Neuron (in vitro differentiated cells): Measurements from ENCODE around the gene PTPN18.

Experiments used
- H2AFZ ChIP-seq: one replicate; pipeline ENCODE4 v1.6.1; 2013; ENCODE audit warnings: low read depth, mild to moderate bottlenecking, inconsistent platforms, low read length, moderate library complexity
- H3K27me3 ChIP-seq: one replicate; pipeline ENCODE4 v1.6.1; 2013; ENCODE audit warnings: low read length; ENCODE audit not compliant: insufficient read depth
- H3K36me3 ChIP-seq: one replicate; pipeline ENCODE4 v1.6.1; 2013; ENCODE audit warnings: low read length; ENCODE audit not compliant: insufficient read depth
- H3K4me1 ChIP-seq: one replicate; pipeline ENCODE4 v1.6.1; 2013; ENCODE audit warnings: low read length; ENCODE audit not compliant: insufficient read depth
- H3K4me3 ChIP-seq: 2 replicates; pipeline ENCODE4 v1.5.1; 2013; ENCODE audit warnings: mild to moderate bottlenecking, low read length, moderate library complexity
- H3K9me3 ChIP-seq: one replicate; pipeline ENCODE4 v1.6.1; 2013; ENCODE audit warnings: low read length

The PTPN18 gene

DNA sequence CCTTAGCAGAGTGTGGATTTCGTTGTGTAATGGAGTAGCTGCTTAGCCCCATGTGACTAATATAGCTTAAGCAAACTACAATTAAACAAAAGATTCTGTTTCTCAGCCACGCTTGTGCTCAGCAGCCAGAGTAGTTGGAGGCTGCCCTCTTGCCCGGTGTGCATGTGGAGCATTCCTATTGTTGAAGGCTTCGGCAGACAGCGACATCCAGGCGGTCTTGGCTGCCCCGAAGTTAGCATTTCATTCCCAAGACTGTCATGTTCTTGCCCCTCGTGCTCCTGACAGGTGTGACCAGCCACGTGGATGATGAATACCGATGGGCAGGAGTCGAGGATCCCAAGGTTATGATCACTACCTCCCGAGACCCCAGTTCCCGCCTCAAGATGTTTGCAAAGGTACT is 10.8 kb upstream of the PTPN18 start:
- Histone ChIP-seq H2AFZ (no peak overlapping the region), H3K4me1 (peaks cover 8% of the 10 kb centered on the region), H3K4me3 (no peak overlapping the region), H3K36me3 (peaks cover 46% of the 10 kb centered on the region), H3K27me3 (no peaks in the 10 kb centered on the region), H3K9me3 (no peaks in the 10 kb centered on the region)

DNA sequence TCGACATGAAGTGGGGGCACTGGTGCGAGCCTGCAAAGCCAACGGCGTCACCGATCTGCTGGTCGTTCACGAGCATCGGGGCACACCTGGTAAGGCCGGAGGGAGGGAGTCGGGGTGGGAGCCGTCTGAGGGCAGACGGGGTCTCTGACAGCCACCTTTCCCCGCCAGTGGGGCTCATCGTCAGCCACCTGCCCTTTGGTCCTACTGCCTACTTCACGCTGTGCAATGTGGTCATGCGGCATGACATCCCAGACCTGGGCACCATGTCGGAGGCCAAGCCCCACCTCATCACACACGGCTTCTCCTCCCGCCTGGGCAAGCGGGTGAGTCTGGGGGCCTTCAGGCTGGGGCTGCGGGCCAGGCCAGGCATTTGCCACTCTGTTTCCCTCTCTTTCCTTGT is 10.2 kb upstream of the PTPN18 start:
- Histone ChIP-seq H3K4me3 (no peak overlapping the region), H3K27me3 (no peaks in the 10 kb centered on the region), H3K36me3 (peaks cover 44% of the 10 kb centered on the region), H3K4me1 (peaks cover 8% of the 10 kb centered on the region), H2AFZ (no peak overlapping the region), H3K9me3 (no peaks in the 10 kb centered on the region)

DNA sequence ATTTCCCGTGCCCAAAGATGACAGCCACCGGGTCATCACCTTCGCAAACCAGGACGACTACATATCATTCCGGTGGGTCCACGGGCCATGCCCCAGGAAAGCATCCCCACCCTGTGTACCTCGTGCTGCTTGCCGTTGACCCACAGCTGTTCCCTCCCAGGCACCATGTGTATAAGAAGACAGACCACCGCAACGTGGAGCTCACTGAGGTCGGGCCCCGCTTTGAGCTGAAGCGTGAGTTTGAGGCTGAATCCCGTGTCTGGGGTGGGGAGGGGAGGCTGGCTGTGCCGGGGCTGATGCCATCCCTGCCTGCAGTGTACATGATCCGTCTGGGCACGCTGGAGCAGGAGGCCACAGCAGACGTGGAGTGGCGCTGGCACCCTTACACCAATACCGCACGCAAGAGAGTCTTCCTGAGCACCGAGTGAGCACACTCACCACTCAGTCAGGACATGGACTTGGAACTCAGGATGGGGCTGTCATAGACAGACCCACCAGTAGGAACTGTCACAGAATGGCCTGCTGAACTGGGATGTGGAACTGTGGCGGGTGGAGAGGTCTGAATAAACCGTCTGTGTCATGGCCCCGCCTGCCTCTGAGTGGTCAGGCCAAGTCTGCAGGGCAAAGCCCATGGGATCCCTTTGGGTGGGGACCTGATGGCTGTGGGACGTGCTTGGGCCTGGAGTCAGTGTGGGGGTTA is 9.7 kb upstream of the PTPN18 start:
- no peaks in the 10 kb centered on the region for H3K27me3 ChIP-seq
- H3K9me3 ChIP-seq, result no peaks in the 10 kb centered on the region
- no peak overlapping the region for H3K4me3 ChIP-seq
- no peak overlapping the region for H2AFZ ChIP-seq
- peaks cover 7% of the 10 kb centered on the region for H3K4me1 ChIP-seq
- peaks cover 42% of the 10 kb centered on the region for H3K36me3 ChIP-seq

- Histone ChIP-seq H3K36me3 (peaks cover 42% of the 10 kb centered on the region), H3K9me3 (no peaks in the 10 kb centered on the region), H3K4me3 (no peak overlapping the region), H3K27me3 (no peaks in the 10 kb centered on the region), H3K4me1 (peaks cover 8% of the 10 kb centered on the region), H2AFZ (no peak overlapping the region)
Observed at GRCh38 chr2:130346741-130347066, 9.2 kb upstream of the PTPN18 start.

DNA sequence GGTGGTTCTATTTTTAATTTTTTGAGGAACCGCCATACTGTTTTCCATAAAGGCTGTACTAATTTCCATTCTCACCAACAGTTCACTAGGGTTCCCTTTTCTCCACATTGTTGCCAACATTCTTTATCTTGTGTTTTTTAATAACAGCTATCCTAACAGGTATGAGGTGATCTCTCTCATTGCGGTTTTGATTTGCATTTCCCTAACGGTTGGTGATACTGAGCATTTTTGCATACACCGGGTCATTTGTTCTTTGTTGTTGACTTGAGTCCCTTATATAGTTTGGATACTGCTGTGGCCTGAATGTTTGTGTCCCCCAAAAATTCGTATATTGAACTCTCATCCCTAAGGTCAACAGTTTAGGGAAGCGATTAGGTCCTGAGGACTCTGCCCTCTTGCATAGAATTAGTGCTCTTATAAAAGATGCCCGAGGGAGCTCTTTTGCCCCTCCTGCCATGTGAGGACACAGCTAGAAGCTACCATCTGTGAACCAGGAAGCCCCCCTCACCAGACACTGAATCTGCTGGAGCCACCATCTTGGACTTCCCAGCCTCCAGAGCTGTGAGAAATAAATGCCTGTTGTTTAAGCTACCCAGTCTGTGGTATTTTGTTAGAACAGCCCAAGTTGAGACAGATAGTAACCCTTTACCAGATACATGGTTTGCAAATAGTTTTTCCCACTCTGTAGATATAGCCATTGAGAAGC is 8.5 kb upstream of the PTPN18 start:
- Histone ChIP-seq H3K27me3 (no peaks in the 10 kb centered on the region), H3K4me1 (peaks cover 15% of the 10 kb centered on the region), H3K36me3 (peaks cover 42% of the 10 kb centered on the region), H3K4me3 (no peak overlapping the region), H2AFZ (no peak overlapping the region), H3K9me3 (no peaks in the 10 kb centered on the region)

DNA sequence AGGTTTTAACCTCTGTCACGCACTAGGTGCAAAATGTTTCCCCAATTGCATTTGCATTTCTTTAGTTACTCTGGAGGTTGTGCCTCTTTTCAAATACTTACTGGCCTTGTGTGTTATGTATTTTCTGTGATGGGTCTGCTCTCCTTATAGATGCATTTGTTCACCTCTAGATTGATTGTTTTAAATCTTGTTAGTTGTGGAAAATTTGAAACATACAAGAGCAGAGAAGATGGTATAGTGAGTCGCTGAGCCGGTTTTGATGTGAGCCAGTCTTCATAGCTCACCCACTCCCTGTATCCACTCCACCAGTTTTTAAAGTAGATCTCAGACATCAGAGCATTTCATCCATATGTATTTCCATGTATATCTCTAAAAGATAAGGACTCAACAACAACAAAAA is 6.7 kb upstream of the PTPN18 start:
- Histone ChIP-seq H3K4me1 (peaks cover 22% of the 10 kb centered on the region), H2AFZ (no peak overlapping the region), H3K36me3 (peaks cover 42% of the 10 kb centered on the region), H3K9me3 (no peaks in the 10 kb centered on the region), H3K27me3 (no peaks in the 10 kb centered on the region), H3K4me3 (no peak overlapping the region)

GRCh38 chr2:130351711-130352110 is 4.1 kb upstream of the PTPN18 start:
- H3K9me3 ChIP-seq, result no peaks in the 10 kb centered on the region
- no peaks in the 10 kb centered on the region for H3K27me3 ChIP-seq
- peaks cover 31% of the 10 kb centered on the region for H3K4me1 ChIP-seq
- peaks cover 18% of the 10 kb centered on the region for H3K36me3 ChIP-seq
- peak overlapping the region; percentile 6 for H2AFZ ChIP-seq
- H3K4me3 ChIP-seq, result peak overlapping the region; percentile 39

DNA sequence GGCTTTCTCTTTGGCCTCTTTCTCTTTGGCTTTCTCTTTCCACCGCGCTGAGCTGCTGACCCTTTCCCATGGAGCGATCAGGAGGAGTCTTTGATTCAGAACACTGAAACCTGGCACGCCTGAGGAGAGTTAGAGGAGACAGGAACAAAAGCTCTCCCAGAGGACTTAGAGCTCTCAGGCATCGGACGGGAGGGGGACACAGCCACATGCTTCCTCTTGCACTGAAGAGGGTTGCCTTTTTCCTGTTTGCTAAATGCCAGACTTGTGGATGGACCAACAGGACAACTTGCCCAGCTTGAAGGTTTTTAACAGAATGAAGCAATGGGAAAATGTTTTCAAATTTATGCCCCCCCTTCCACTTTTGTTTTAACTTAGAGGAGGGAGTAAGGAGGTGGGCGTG is 3.6 kb upstream of the PTPN18 start:
- peaks cover 31% of the 10 kb centered on the region for H3K4me1 ChIP-seq
- H3K36me3 ChIP-seq, result peaks cover 12% of the 10 kb centered on the region
- no peaks in the 10 kb centered on the region for H3K9me3 ChIP-seq
- H3K27me3 ChIP-seq, result no peaks in the 10 kb centered on the region
- peak overlapping the region; percentile 6 for H2AFZ ChIP-seq
- H3K4me3 ChIP-seq, result peak overlapping the region; percentile 39

GRCh38 chr2:130353291-130354138 is 2.3 kb upstream of the PTPN18 start:
- H3K4me3 ChIP-seq, result no peak overlapping the region

DNA sequence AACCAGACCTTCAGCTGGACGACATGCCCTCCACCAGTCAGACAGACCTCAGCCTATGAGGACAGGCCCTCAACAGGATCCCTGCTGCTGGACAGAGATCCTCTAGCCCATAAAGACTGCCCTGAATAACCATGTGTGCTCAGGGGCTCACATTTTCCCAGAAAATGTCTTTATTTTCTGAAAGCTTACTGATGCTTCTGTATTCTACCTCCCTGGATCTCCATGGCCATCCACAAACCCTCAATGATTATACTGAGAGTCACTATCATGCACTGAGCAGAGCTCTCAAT is 1.8 kb upstream of the PTPN18 start:
- peaks cover 31% of the 10 kb centered on the region for H3K4me1 ChIP-seq
- H2AFZ ChIP-seq, result no peak overlapping the region
- no peak overlapping the region for H3K4me3 ChIP-seq
- H3K36me3 ChIP-seq, result no peaks in the 10 kb centered on the region
- H3K9me3 ChIP-seq, result no peaks in the 10 kb centered on the region
- H3K27me3 ChIP-seq, result no peaks in the 10 kb centered on the region

More at GRCh38 chr2:130353291-130354138, 2.3 kb upstream of the PTPN18 start:
- Histone ChIP-seq H3K9me3 (no peaks in the 10 kb centered on the region), H3K4me1 (peaks cover 31% of the 10 kb centered on the region), H3K27me3 (no peaks in the 10 kb centered on the region), H2AFZ (no peak overlapping the region), H3K36me3 (peaks cover under 1% of the 10 kb centered on the region)

DNA sequence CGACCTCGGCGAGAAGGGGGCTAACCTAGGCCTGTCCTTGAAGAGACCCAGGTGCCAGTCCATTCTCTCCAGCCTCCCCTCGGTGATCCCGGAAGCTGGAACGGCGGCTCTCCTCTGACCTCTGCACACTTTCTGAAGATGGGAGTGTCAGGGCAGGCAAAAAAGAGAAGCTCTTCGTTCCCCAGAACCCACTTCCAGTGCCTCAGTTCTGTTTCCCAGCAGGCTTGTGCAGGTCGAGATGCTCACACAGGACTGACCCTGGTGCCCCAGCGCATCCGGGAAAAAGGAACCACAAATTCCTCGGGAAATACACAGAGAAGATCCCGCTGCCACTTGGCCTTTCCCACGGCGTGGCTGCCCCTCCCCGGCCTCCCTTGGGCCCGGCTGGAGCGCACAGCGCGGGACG is 681 bp upstream of the PTPN18 start:
- peak overlapping the region; percentile 91 for H2AFZ ChIP-seq
- H3K4me1 ChIP-seq, result peaks cover 31% of the 10 kb centered on the region
- H3K36me3 ChIP-seq, result no peaks in the 10 kb centered on the region
- H3K9me3 ChIP-seq, result no peaks in the 10 kb centered on the region
- peak overlapping the region; percentile 62 for H3K4me3 ChIP-seq
- no peaks in the 10 kb centered on the region for H3K27me3 ChIP-seq

- H3K27me3 ChIP-seq, result no peaks in the 10 kb centered on the region
- no peak overlapping the region for H3K4me3 ChIP-seq
- H3K4me1 ChIP-seq, result peaks cover 16% of the 10 kb centered on the region
- H3K9me3 ChIP-seq, result no peaks in the 10 kb centered on the region
- no peak overlapping the region for H2AFZ ChIP-seq
- no peaks in the 10 kb centered on the region for H3K36me3 ChIP-seq
Observed at GRCh38 chr2:130357864-130358263, 2.0 kb downstream of the PTPN18 start.
